Karpas-422 (cell line): ENCODE results near the gene PIP5KL1. TPM values are rescaled to one million over a fixed set of nuclear protein-coding genes. Genes with fewer than 3 reads are reported as not detected.

Experiments
- DNase-seq: peaks from one replicate; pipeline ENCODE4 v3.0.0-alpha.2; 2015
- H2AFZ ChIP-seq: fragments of 200-600 bp; sonication (generic); 2 replicates; pipeline ENCODE4 v1.6.1; 2014; ENCODE audit warnings: antibody characterized with exemption, low read length, mixed read lengths
- H3K27ac ChIP-seq: fragments of 200-600 bp; sonication (generic); 2 replicates; pipeline ENCODE4 v1.5.1; 2014; ENCODE audit warnings: mild to moderate bottlenecking, low read length, moderate library complexity
- H3K27me3 ChIP-seq: fragments of 200-600 bp; sonication (generic); 2 replicates; pipeline ENCODE4 v1.6.1; 2014; ENCODE audit warnings: low read length, mixed read lengths
- H3K36me3 ChIP-seq: fragments of 200-600 bp; sonication (generic); 2 replicates; pipeline ENCODE4 v1.6.1; 2014; ENCODE audit warnings: low read length, mixed read lengths; ENCODE audit not compliant: insufficient read depth
- H3K4me1 ChIP-seq: fragments of 200-600 bp; sonication (generic); 2 replicates; pipeline ENCODE4 v1.6.1; 2014; ENCODE audit warnings: mild to moderate bottlenecking, low read length, mixed read lengths
- H3K4me2 ChIP-seq: fragments of 200-600 bp; sonication (generic); 2 replicates; pipeline ENCODE4 v1.6.1; 2014; ENCODE audit warnings: low read length, low read depth, mild to moderate bottlenecking; ENCODE audit not compliant: poor library complexity, severe bottlenecking
- H3K4me3 ChIP-seq: fragments of 200-600 bp; sonication (generic); 2 replicates; pipeline ENCODE4 v1.5.1; 2014; ENCODE audit warnings: mild to moderate bottlenecking, antibody characterized with exemption, low read length, mixed read lengths
- H3K79me2 ChIP-seq: fragments of 200-600 bp; sonication (generic); 2 replicates; pipeline ENCODE4 v1.6.1; 2014; ENCODE audit warnings: mild to moderate bottlenecking, low read length, mixed read lengths
- H3K9ac ChIP-seq: fragments of 200-600 bp; sonication (generic); 2 replicates; pipeline ENCODE4 v1.6.0; 2014; ENCODE audit warnings: low read length
- H3K9me2 ChIP-seq: fragments of 200-600 bp; sonication (generic), shearing (Covaris generic); replicated peaks from 2 replicates; pipeline ENCODE4 v1.6.0; 2014; ENCODE audit warnings: mild to moderate bottlenecking, low read length, moderate library complexity; ENCODE audit not compliant: insufficient read depth
- H3K9me3 ChIP-seq: fragments of 300-700, 200-600 bp; sonication (generic); 2 replicates; pipeline ENCODE4 v1.6.1; 2014; ENCODE audit warnings: low read length, mixed read lengths
- H4K20me1 ChIP-seq: fragments of 200-600 bp; sonication (generic); 2 replicates; pipeline ENCODE4 v1.6.1; 2014; ENCODE audit warnings: mild to moderate bottlenecking, antibody characterized with exemption, low read length, low read depth; ENCODE audit not compliant: insufficient read depth
- total RNA-seq: library from RNA; depleted of rRNA; stranded (reverse); fragments of >200 nt; shearing (Covaris generic); gene quantifications from 2 replicates; pipeline ENCODE4 v1.2.3, GENCODE V29; 2014; ENCODE audit warnings: low replicate concordance

The PIP5KL1 gene
- total RNA-seq, 1 experiment from 2014 or later, result 2.7 TPM

- peak overlapping the region; percentile 44 for H3K4me2 ChIP-seq
These were observed 3.7 kb downstream of the PIP5KL1 start for GRCh38 chr9:127926906-127927200.

GRCh38 chr9:127925959-127926905 is 4.3 kb downstream of the PIP5KL1 start:
- Histone ChIP-seq H2AFZ (no peak overlapping the region), H3K9me2 (no peaks in the 10 kb centered on the region), H3K9me3 (no peaks in the 10 kb centered on the region), H4K20me1 (peaks cover 20% of the 10 kb centered on the region; the same call in 1 of the 2 replicates), H3K9ac (peak overlapping the region; percentile 17; the same call in 1 of the 2 replicates), H3K36me3 (no peaks in the 10 kb centered on the region), H3K4me1 (peaks cover 15% of the 10 kb centered on the region), H3K4me2 (no peak overlapping the region), H3K79me2 (no peaks in the 10 kb centered on the region), H3K27ac (no peak overlapping the region), H3K27me3 (no peaks in the 10 kb centered on the region), H3K4me3 (peak overlapping the region; percentile 30; the same call in 1 of the 2 replicates)
- no peak for DNase-seq

More at GRCh38 chr9:127926906-127927200, 3.7 kb downstream of the PIP5KL1 start:
- H3K9ac ChIP-seq, result peak overlapping the region; percentile 17; the same call in 1 of the 2 replicates
- H3K27me3 ChIP-seq, result no peaks in the 10 kb centered on the region
- H3K9me3 ChIP-seq, result no peaks in the 10 kb centered on the region
- no peaks in the 10 kb centered on the region for H3K9me2 ChIP-seq
- DNase-seq, result no peak
- no peak overlapping the region for H3K27ac ChIP-seq
- H3K79me2 ChIP-seq, result no peaks in the 10 kb centered on the region
- H4K20me1 ChIP-seq, result peaks cover 24% of the 10 kb centered on the region; the same call in 1 of the 2 replicates
- H3K36me3 ChIP-seq, result no peaks in the 10 kb centered on the region
- no peak overlapping the region for H2AFZ ChIP-seq
- peaks cover 17% of the 10 kb centered on the region for H3K4me1 ChIP-seq
- H3K4me3 ChIP-seq, result peak overlapping the region; percentile 30; the same call in 1 of the 2 replicates

GRCh38 chr9:127924736-127925444 is 5.7 kb downstream of the PIP5KL1 start:
- Histone ChIP-seq H3K9ac (no peak overlapping the region), H3K27me3 (no peaks in the 10 kb centered on the region), H3K4me2 (no peak overlapping the region), H3K36me3 (no peaks in the 10 kb centered on the region), H3K4me1 (peaks cover 6% of the 10 kb centered on the region), H3K9me2 (no peaks in the 10 kb centered on the region), H3K27ac (no peak overlapping the region), H4K20me1 (peaks cover 11% of the 10 kb centered on the region; the same call in 1 of the 2 replicates), H3K9me3 (no peaks in the 10 kb centered on the region), H2AFZ (no peak overlapping the region), H3K79me2 (no peaks in the 10 kb centered on the region), H3K4me3 (no peak overlapping the region)
- no peak for DNase-seq

GRCh38 chr9:127923771-127924170 is 6.8 kb downstream of the PIP5KL1 start:
- Histone ChIP-seq H3K4me1 (peaks cover 6% of the 10 kb centered on the region), H3K9me3 (no peaks in the 10 kb centered on the region), H3K9ac (no peak overlapping the region), H3K4me3 (no peak overlapping the region), H3K27me3 (no peaks in the 10 kb centered on the region), H3K36me3 (no peaks in the 10 kb centered on the region), H3K27ac (no peak overlapping the region), H3K79me2 (no peaks in the 10 kb centered on the region), H3K4me2 (no peak overlapping the region), H2AFZ (no peak overlapping the region), H3K9me2 (no peaks in the 10 kb centered on the region), H4K20me1 (peaks cover 3% of the 10 kb centered on the region; the same call in 1 of the 2 replicates)
- no peak for DNase-seq

GRCh38 chr9:127923046-127923445 is 7.5 kb downstream of the PIP5KL1 start:
- H3K9ac ChIP-seq, result no peak overlapping the region
- no peaks in the 10 kb centered on the region for H4K20me1 ChIP-seq
- H3K79me2 ChIP-seq, result no peaks in the 10 kb centered on the region
- no peak overlapping the region for H3K4me3 ChIP-seq
- no peaks in the 10 kb centered on the region for H3K36me3 ChIP-seq
- H2AFZ ChIP-seq, result no peak overlapping the region
- no peak overlapping the region for H3K27ac ChIP-seq
- no peaks in the 10 kb centered on the region for H3K9me2 ChIP-seq
- no peak overlapping the region for H3K4me2 ChIP-seq
- no peaks in the 10 kb centered on the region for H3K27me3 ChIP-seq
- peaks cover 10% of the 10 kb centered on the region for H3K4me1 ChIP-seq
- no peaks in the 10 kb centered on the region for H3K9me3 ChIP-seq
- no peak for DNase-seq

- H4K20me1 ChIP-seq, result no peaks in the 10 kb centered on the region
- H3K9me3 ChIP-seq, result no peaks in the 10 kb centered on the region
- no peak overlapping the region for H3K27ac ChIP-seq
- no peaks in the 10 kb centered on the region for H3K9me2 ChIP-seq
- H3K4me2 ChIP-seq, result peak overlapping the region; percentile 36
- H3K27me3 ChIP-seq, result no peaks in the 10 kb centered on the region
- H3K4me3 ChIP-seq, result no peak overlapping the region
- H3K36me3 ChIP-seq, result no peaks in the 10 kb centered on the region
- H3K4me1 ChIP-seq, result peaks cover 17% of the 10 kb centered on the region
- no peak overlapping the region for H3K9ac ChIP-seq
- no peak overlapping the region for H2AFZ ChIP-seq
- peak; percentile 87 for DNase-seq
- peaks cover 1% of the 10 kb centered on the region; the same call in 1 of the 2 replicates for H3K79me2 ChIP-seq
These were observed 8.9 kb downstream of the PIP5KL1 start for GRCh38 chr9:127921557-127922120.

GRCh38 chr9:127920794-127921193 is 9.8 kb downstream of the PIP5KL1 start:
- Histone ChIP-seq H3K9ac (no peak overlapping the region), H3K27ac (no peak overlapping the region), H3K27me3 (no peaks in the 10 kb centered on the region), H3K4me1 (peaks cover 22% of the 10 kb centered on the region), H3K9me3 (no peaks in the 10 kb centered on the region), H3K36me3 (no peaks in the 10 kb centered on the region), H3K79me2 (peaks cover 9% of the 10 kb centered on the region; the same call in 1 of the 2 replicates), H3K4me2 (no peak overlapping the region), H3K4me3 (no peak overlapping the region), H2AFZ (no peak overlapping the region), H3K9me2 (no peaks in the 10 kb centered on the region), H4K20me1 (no peaks in the 10 kb centered on the region)
- no peak for DNase-seq
